ENCODE measurements around the gene TM9SF3.

Gene TM9SF3

GRCh38 chr10:96470116-96470743 lies 116.6 kb downstream of the TM9SF3 start:
- peak in 2 of 3 donors; percentile 4 to 15 for DNase-seq (ENCODE audit: low read depth in 3 of 3)

- DNase-seq (ENCODE audit: low read depth in 3 of 3), result no peak
Observed at GRCh38 chr10:96468845-96469244, 118.0 kb downstream of the TM9SF3 start.
